Mucosa of gallbladder (tissue), 1 donor: ENCODE results near the gene AMIGO1. TPM values are rescaled to one million over a fixed set of nuclear protein-coding genes. Genes with fewer than 3 reads are reported as not detected.

Experiments used
- DNase-seq: peaks from one replicate; pipeline ENCODE4 v3.0.0-alpha.2; 2020; ENCODE audit warnings: low spot score
- total RNA-seq: library from RNA; stranded (reverse); gene quantifications from one replicate; pipeline ENCODE4 v1.2.1, GENCODE V29; 2021
- donor health status: DM: no; HTN: no; CAD: no.

Gene AMIGO1
- total RNA-seq = 15.6 TPM

GRCh38 chr1:109509176-109510134 lies at the start of gene AMIGO1:
AMIGO1 (minus strand) TSS chr1:109509727; CDS start chr1:109508912, 815 bp downstream.
- peak; percentile 46 for DNase-seq

- no peak for DNase-seq
These were observed 48.0 kb upstream of the AMIGO1 start for GRCh38 chr1:109557520-109557919.

- no peak for DNase-seq
These were observed 47.0 kb upstream of the AMIGO1 start for GRCh38 chr1:109556563-109556962.

- peak; percentile 96 for DNase-seq
These were observed 39.1 kb upstream of the AMIGO1 start, which contains the start of gene GNAI3 for GRCh38 chr1:109548321-109549267. GNAI3 (plus strand) TSS chr1:109548615; CDS start chr1:109548721, 106 bp downstream.

- DNase-seq = no peak
These were observed 38.2 kb upstream of the AMIGO1 start for GRCh38 chr1:109547463-109548320.

- DNase-seq = peak; percentile 92
These were observed 37.0 kb upstream of the AMIGO1 start for GRCh38 chr1:109546311-109547109.

GRCh38 chr1:109543988-109544735 lies 34.6 kb upstream of the AMIGO1 start:
- no peak for DNase-seq

- DNase-seq = no peak
These were observed 33.9 kb upstream of the AMIGO1 start for GRCh38 chr1:109543283-109543987.

- DNase-seq = no peak
These were observed 33.1 kb upstream of the AMIGO1 start for GRCh38 chr1:109542657-109543056.

GRCh38 chr1:109541102-109541501 lies 31.6 kb upstream of the AMIGO1 start:
- DNase-seq = no peak

GRCh38 chr1:109539676-109540075 lies 30.1 kb upstream of the AMIGO1 start, which contains the start of gene GPR61:
GPR61 (plus strand) TSS chr1:109539872; CDS start chr1:109543023, 3,151 bp downstream.
- no peak for DNase-seq

- DNase-seq = no peak
These were observed 29.5 kb upstream of the AMIGO1 start for GRCh38 chr1:109538827-109539555.

- no peak for DNase-seq
These were observed 28.1 kb upstream of the AMIGO1 start for GRCh38 chr1:109537450-109538178.

GRCh38 chr1:109535971-109536491 lies 26.5 kb upstream of the AMIGO1 start:
- DNase-seq = no peak

GRCh38 chr1:109535481-109535880 lies 26.0 kb upstream of the AMIGO1 start:
- no peak for DNase-seq

GRCh38 chr1:109534307-109534858 lies 24.9 kb upstream of the AMIGO1 start:
- DNase-seq = no peak
